SK-N-SH (cell line): ENCODE results near the gene MFN1. TPM values are rescaled to one million over a fixed set of nuclear protein-coding genes. Genes with fewer than 3 reads are reported as not detected.

Experiments
- CTCF ChIA-PET: fragments of 300-600, 350-600 bp; formaldehyde crosslinking; extraction: SDS; loops from one replicate; lab custom pipeline; 2021; lab: Yijun Ruan, JAX
- POLR2A ChIA-PET: fragments of 350-600 bp; sonication (Branson Sonifier 250); formaldehyde crosslinking; extraction: SDS; loops from one replicate; lab custom pipeline; 2020; ENCODE audit warnings: antibody characterized with exemption, inconsistent platforms; lab: Yijun Ruan, JAX
- DNase-seq: peaks from one replicate; pipeline ENCODE4 v3.0.0; 2012
- H2AFZ ChIP-seq: fragments of 200-600 bp; sonication (generic); 2 replicates; pipeline ENCODE4 v1.8.1; 2016; ENCODE audit warnings: antibody characterized with exemption, mild to moderate bottlenecking, low read depth
- H3F3A ChIP-seq: fragments of 200-600 bp; sonication (generic); replicated peaks from 2 replicates; pipeline ENCODE3; 2016; ENCODE audit warnings: antibody characterized with exemption, mild to moderate bottlenecking; ENCODE audit not compliant: insufficient read depth
- H3K27ac ChIP-seq, 2 experiments: fragments of 200-500 bp in 1 of 2; fragments of 200-600 bp in 1 of 2; sonication (Bioruptor generic) in 1 of 2; sonication (generic), shearing (Covaris generic) in 1 of 2; 2 replicates each; pipeline versions ENCODE4 v1.5.1 to v1.6.1; 2014 to 2016; ENCODE audit warnings: low read depth in 2 of 2, inconsistent platforms in 1 of 2, low read length in 1 of 2, mild to moderate bottlenecking in 1 of 2, mixed read lengths in 1 of 2
- H3K27me3 ChIP-seq: fragments of 200-600 bp; sonication (generic), shearing (Covaris generic); 2 replicates; pipeline ENCODE4 v1.6.1; 2016; ENCODE audit warnings: mixed run types; ENCODE audit not compliant: insufficient read depth
- H3K36me3 ChIP-seq, 2 experiments: fragments of 200-500 bp in 1 of 2; fragments of 200-600 bp in 1 of 2; sonication (Bioruptor generic) in 1 of 2; sonication (generic) in 1 of 2; replicated peaks in 1 of 2; 2 replicates each; pipeline versions ENCODE3 to v1.5.1; 2014 to 2016; ENCODE audit warnings: low read length in 1 of 2, mild to moderate bottlenecking in 1 of 2; ENCODE audit not compliant: insufficient read depth in 2 of 2, control insufficient read depth in 1 of 2
- H3K4me1 ChIP-seq, 2 experiments: fragments of 200-500 bp in 1 of 2; fragments of 200-600 bp in 1 of 2; sonication (Bioruptor generic) in 1 of 2; sonication (generic), shearing (Covaris generic) in 1 of 2; 2 replicates each; pipeline versions ENCODE4 v1.5.1 to v1.6.1; 2014 to 2016; ENCODE audit warnings: low read depth in 1 of 2, low read length in 1 of 2, mixed run types in 1 of 2; ENCODE audit not compliant: insufficient read depth in 2 of 2, control insufficient read depth in 1 of 2
- H3K4me2 ChIP-seq: fragments of 200-600 bp; sonication (generic), shearing (Covaris generic); 2 replicates; pipeline ENCODE4 v1.6.1; 2017; ENCODE audit warnings: mixed run types
- H3K4me3 ChIP-seq, 2 experiments: fragments of 200-500 bp in 1 of 2; fragments of 200-600 bp in 1 of 2; sonication (Bioruptor generic) in 1 of 2; sonication (generic), shearing (Covaris generic) in 1 of 2; 2 replicates each; pipeline versions ENCODE4 v1.5.1 to v1.8.1; 2014 to 2016; ENCODE audit warnings: low read depth in 2 of 2, inconsistent platforms in 1 of 2, low read length in 1 of 2, mild to moderate bottlenecking in 1 of 2, mixed read lengths in 1 of 2, moderate library complexity in 1 of 2
- H3K79me2 ChIP-seq: fragments of 200-600 bp; sonication (generic); 2 replicates; pipeline ENCODE4 v1.8.1; 2017; ENCODE audit warnings: mild to moderate bottlenecking; ENCODE audit not compliant: insufficient read depth
- H3K9ac ChIP-seq: fragments of 200-600 bp; sonication (generic); 2 replicates; pipeline ENCODE4 v1.6.1; 2017; ENCODE audit warnings: mixed run types
- H3K9me2 ChIP-seq: fragments of 200-600 bp; sonication (generic); 2 replicates; pipeline ENCODE4 v1.6.1; 2017; ENCODE audit warnings: mixed run types
- H3K9me3 ChIP-seq: fragments of 200-600 bp; sonication (generic); 2 replicates; pipeline ENCODE4 v1.6.1; 2017; ENCODE audit warnings: mixed run types, mild to moderate bottlenecking, moderate library complexity
- H4K20me1 ChIP-seq: fragments of 200-600 bp; sonication (generic); 2 replicates; pipeline ENCODE4 v1.6.1; 2017; ENCODE audit warnings: mild to moderate bottlenecking, mixed run types; ENCODE audit not compliant: insufficient read depth
- CHD2 ChIP-seq: fragments of 150-350 bp; IDR thresholded peaks from 2 replicates; pipeline ENCODE4 v1.6.1; 2018; ENCODE audit warnings: low read length; ENCODE audit not compliant: partially characterized antibody
- ELF1 ChIP-seq: IDR thresholded peaks from 2 replicates; pipeline ENCODE4 v1.4.0; 2012
- FOXJ3 ChIP-seq: sonication (generic); formaldehyde crosslinking; IDR thresholded peaks from 2 replicates; pipeline ENCODE4 v1.5.1; 2020; ENCODE audit warnings: mild to moderate bottlenecking, missing genetic modification reagents
- IRF3 ChIP-seq: fragments of 150-350 bp; IDR thresholded peaks from 2 replicates; pipeline ENCODE4 v1.6.1; 2016; ENCODE audit warnings: mild to moderate bottlenecking, low read depth, low read length
- JUND ChIP-seq: IDR thresholded peaks from 2 replicates; pipeline ENCODE4 v1.4.0; 2012
- MAX ChIP-seq: IDR thresholded peaks from 2 replicates; pipeline ENCODE4 v1.4.0; 2012; ENCODE audit warnings: low read depth
- MXI1 ChIP-seq: IDR thresholded peaks from 2 replicates; pipeline ENCODE4 v1.6.1; 2012; ENCODE audit warnings: mild to moderate bottlenecking, low read depth, low read length, improper control_type of control experiment
- NRF1 ChIP-seq: IDR thresholded peaks from 2 replicates; pipeline ENCODE4 v1.6.1; 2012; ENCODE audit warnings: low read depth, mild to moderate bottlenecking, low read length
- PBX3 ChIP-seq: IDR thresholded peaks from 2 replicates; pipeline ENCODE4; 2012
- POLR2AphosphoS5 ChIP-seq: IDR thresholded peaks from 2 replicates; pipeline ENCODE4 v1.6.1; 2012; ENCODE audit warnings: low read depth, low read length
- RAD21 ChIP-seq: IDR thresholded peaks from 2 replicates; pipeline ENCODE4 v1.6.1; 2012; ENCODE audit warnings: mild to moderate bottlenecking, low read length
- RXRA ChIP-seq: IDR thresholded peaks from 2 replicates; pipeline ENCODE4 v1.4.0; 2012; ENCODE audit warnings: low read depth, mild to moderate bottlenecking, borderline replicate concordance
- SIN3A ChIP-seq: IDR thresholded peaks from 2 replicates; pipeline ENCODE4 v1.6.1; 2012; ENCODE audit warnings: low read depth, mild to moderate bottlenecking, low read length, moderate library complexity, borderline replicate concordance
- SMC3 ChIP-seq: IDR thresholded peaks from 2 replicates; pipeline ENCODE4 v1.6.1; 2012; ENCODE audit warnings: low read depth, low read length, improper control_type of control experiment
- TCF12 ChIP-seq: IDR thresholded peaks from 2 replicates; pipeline ENCODE4 v1.4.0; 2012
- TEAD4 ChIP-seq: IDR thresholded peaks from 2 replicates; pipeline ENCODE4 v1.4.0; 2012; ENCODE audit warnings: mild to moderate bottlenecking, borderline replicate concordance; ENCODE audit not compliant: insufficient read depth
- USF2 ChIP-seq: fragments of 150-350 bp; IDR thresholded peaks from 2 replicates; pipeline ENCODE4 v1.6.1; 2017; ENCODE audit warnings: antibody characterized with exemption, low read length, low read depth, borderline replicate concordance
- YY1 ChIP-seq: IDR thresholded peaks from 2 replicates; pipeline ENCODE4 v1.4.0; 2012; ENCODE audit warnings: low read depth, mild to moderate bottlenecking
- ZBTB33 ChIP-seq: IDR thresholded peaks from 2 replicates; pipeline ENCODE4 v1.4.0; 2012; ENCODE audit warnings: low read depth, borderline replicate concordance
- WGBS: methylation state at CpG from one replicate; pipeline ENCODE4 v1.1.6; 2017; ENCODE audit warnings: low lambda C conversion rate; 5-methylcytosine and 5-hydroxymethylcytosine counted together
- polyA plus RNA-seq, 3 experiments: library from polyadenylated mRNA; depleted of rRNA; stranded (reverse); fragments of >200 nt; gene quantifications; 2 replicates each; pipeline ENCODE4 v1.2.3, GENCODE V29; 2012

The MFN1 gene
- polyA plus RNA-seq, 1 of the 3 experiments (the other 2 are of a cell fraction) = 15.7 TPM

- Histone ChIP-seq H3K4me1 (no peaks in the 10 kb centered on the region; a peak in 1 of 4 replicates), H3F3A (peaks cover 7% of the 10 kb centered on the region), H3K4me2 (no peak overlapping the region), H3K9me2 (no peaks in the 10 kb centered on the region), H3K27me3 (no peaks in the 10 kb centered on the region), H3K36me3 (no peaks in the 10 kb centered on the region), H2AFZ (no peak overlapping the region), H3K79me2 (peaks cover 85% of the 10 kb centered on the region), H3K27ac (no peak overlapping the region), H3K9ac (no peak overlapping the region), H3K9me3 (no peaks in the 10 kb centered on the region), H4K20me1 (peaks cover 14% of the 10 kb centered on the region; the same call in 1 of the 2 replicates), H3K4me3 (no peak overlapping the region)
- WGBS = 93% methylated on average over 3 of the region's 3 CpGs
- POLR2A ChIA-PET = no interaction called here
- TF ChIP-seq JUND (no peak), FOXJ3 (no peak), MAX (no peak), YY1 (no peak), SIN3A (no peak), ZBTB33 (no peak), RAD21 (no peak), RXRA (no peak), ELF1 (no peak), NRF1 (no peak), TCF12 (no peak), USF2 (no peak), POLR2AphosphoS5 (no peak), CHD2 (no peak), SMC3 (no peak), MXI1 (no peak)
- CTCF ChIA-PET = interaction anchor here (1.4 kb wide), 1 partner anchor 15 kb away, joined by 4 read pairs; no protein-coding TSS in a partner anchor
- no peak for DNase-seq
Measured at GRCh38 chr3:179436517-179436916, 89.0 kb downstream of the MFN1 start.

GRCh38 chr3:179438841-179439240 is 91.3 kb downstream of the MFN1 start:
- ChIA-PET CTCF (no interaction called here), POLR2A (no interaction called here)
- TF ChIP-seq ZBTB33 (no peak), IRF3 (no peak), CHD2 (no peak), FOXJ3 (no peak), YY1 (no peak), TEAD4 (no peak), PBX3 (no peak)
- Histone ChIP-seq H3K4me2 (no peak overlapping the region), H4K20me1 (peaks cover 8% of the 10 kb centered on the region; the same call in 1 of the 2 replicates), H3K27me3 (no peaks in the 10 kb centered on the region), H2AFZ (no peak overlapping the region), H3K4me1 (no peaks in the 10 kb centered on the region; a peak in 1 of 4 replicates), H3K9me2 (no peaks in the 10 kb centered on the region), H3K79me2 (peaks cover 85% of the 10 kb centered on the region), H3K4me3 (no peak overlapping the region), H3F3A (peaks cover 7% of the 10 kb centered on the region), H3K27ac (no peak overlapping the region), H3K9ac (no peak overlapping the region), H3K36me3 (peaks cover 0 to 5% of the 10 kb centered on the region in 2 experiments), H3K9me3 (no peaks in the 10 kb centered on the region)
- WGBS = 98% methylated on average over 5 of the region's 5 CpGs
- no peak for DNase-seq
